H9 (cell line): ENCODE data around the gene SIL1. TPM values are rescaled to one million over a fixed set of nuclear protein-coding genes. Genes with fewer than 3 reads are reported as not detected.

Source experiments
- DNase-seq: peaks from one replicate; pipeline ENCODE4 v3.0.0-alpha.2; 2017
- H2AFZ ChIP-seq: one replicate; pipeline ENCODE4 v1.6.1; 2013; ENCODE audit warnings: mild to moderate bottlenecking, low read length, control low read depth, moderate library complexity
- H2AK5ac ChIP-seq: 2 replicates; pipeline ENCODE4 v1.6.1; 2013; ENCODE audit warnings: low read length, control low read depth, mixed read lengths; ENCODE audit not compliant: insufficient read length
- H2BK120ac ChIP-seq: one replicate; pipeline ENCODE4 v1.6.1; 2013; ENCODE audit warnings: low read depth, mild to moderate bottlenecking, low read length, control low read depth, inconsistent platforms; ENCODE audit not compliant: poor library complexity, severe bottlenecking
- H2BK12ac ChIP-seq: 2 replicates; pipeline ENCODE4 v1.6.1; 2013; ENCODE audit warnings: low read length, control low read depth, mixed read lengths, low read depth; ENCODE audit not compliant: insufficient read length
- H2BK15ac ChIP-seq: 2 replicates; pipeline ENCODE4 v1.6.1; 2013; ENCODE audit warnings: low read depth, low read length, control low read depth
- H2BK20ac ChIP-seq: one replicate; pipeline ENCODE4 v1.6.1; 2013; ENCODE audit warnings: low read depth, mild to moderate bottlenecking, low read length, control low read depth, inconsistent platforms; ENCODE audit not compliant: poor library complexity, severe bottlenecking
- H2BK5ac ChIP-seq: 2 replicates; pipeline ENCODE4 v1.6.1; 2013; ENCODE audit warnings: low read length, control low read depth, mixed read lengths; ENCODE audit not compliant: insufficient read length
- H3K14ac ChIP-seq: 2 replicates; pipeline ENCODE4 v1.6.1; 2013; ENCODE audit warnings: low read length, control low read depth; ENCODE audit not compliant: insufficient read depth
- H3K18ac ChIP-seq: 2 replicates; pipeline ENCODE4 v1.6.1; 2013; ENCODE audit warnings: low read depth, mild to moderate bottlenecking, mixed read lengths, low read length, control low read depth; ENCODE audit not compliant: insufficient read length
- H3K23ac ChIP-seq: 2 replicates; pipeline ENCODE4 v1.6.1; 2013; ENCODE audit warnings: low read length, control low read depth, mixed read lengths, low read depth; ENCODE audit not compliant: insufficient read length
- H3K23me2 ChIP-seq: 2 replicates; pipeline ENCODE4 v1.6.1; 2013; ENCODE audit warnings: low read depth, mild to moderate bottlenecking, mixed read lengths, low read length, control low read depth; ENCODE audit not compliant: insufficient read length, poor library complexity, severe bottlenecking
- H3K27ac ChIP-seq: 2 replicates; pipeline ENCODE4 v1.5.1; 2013; ENCODE audit warnings: low read length, control low read depth, mixed read lengths, low read depth; ENCODE audit not compliant: insufficient read length
- H3K27me3 ChIP-seq: 2 replicates; pipeline ENCODE4 v1.6.1; 2013; ENCODE audit warnings: low read length, control low read depth, inconsistent platforms; ENCODE audit not compliant: insufficient read depth
- H3K4ac ChIP-seq: 2 replicates; pipeline ENCODE4 v1.6.1; 2013; ENCODE audit warnings: low read depth, mild to moderate bottlenecking, control low read depth, inconsistent platforms, low read length, moderate library complexity
- H3K4me1 ChIP-seq: 2 replicates; pipeline ENCODE4 v1.6.1; 2013; ENCODE audit warnings: low read length, control low read depth, inconsistent platforms; ENCODE audit not compliant: insufficient read depth
- H3K4me2 ChIP-seq: 2 replicates; pipeline ENCODE4 v1.6.1; 2013; ENCODE audit warnings: low read length, control low read depth, mixed read lengths; ENCODE audit not compliant: insufficient read length, insufficient read depth
- H3K56ac ChIP-seq: 2 replicates; pipeline ENCODE4 v1.6.1; 2013; ENCODE audit warnings: low read depth, mild to moderate bottlenecking, mixed read lengths, low read length, control low read depth; ENCODE audit not compliant: insufficient read length
- H3K79me1 ChIP-seq: 2 replicates; pipeline ENCODE4 v1.6.1; 2013; ENCODE audit warnings: low read depth, mild to moderate bottlenecking, moderate library complexity, low read length, control low read depth, inconsistent platforms; ENCODE audit not compliant: insufficient read depth, poor library complexity, severe bottlenecking
- H3K79me2 ChIP-seq: 2 replicates; pipeline ENCODE4 v1.6.1; 2013; ENCODE audit warnings: low read length, control low read depth, inconsistent platforms; ENCODE audit not compliant: insufficient read depth
- H3K9ac ChIP-seq: 2 replicates; pipeline ENCODE4 v1.6.1; 2013; ENCODE audit warnings: low read length, control low read depth, mixed read lengths; ENCODE audit not compliant: insufficient read length; ENCODE audit errors: extremely low read depth
- H3K9me3 ChIP-seq: one replicate; pipeline ENCODE4 v1.6.1; 2013; ENCODE audit warnings: low read depth, low read length, inconsistent platforms; ENCODE audit not compliant: control insufficient read depth
- H3T11ph ChIP-seq: one replicate; pipeline ENCODE4 v1.6.1; 2013; ENCODE audit warnings: mild to moderate bottlenecking, low read length, control low read depth, inconsistent platforms
- H4K20me1 ChIP-seq: one replicate; pipeline ENCODE4 v1.6.1; 2013; ENCODE audit not compliant: control insufficient read depth, insufficient read length, insufficient read depth
- H4K5ac ChIP-seq: 2 replicates; pipeline ENCODE4 v1.6.1; 2013; ENCODE audit warnings: low read depth, mild to moderate bottlenecking, mixed read lengths, low read length, control low read depth; ENCODE audit not compliant: insufficient read length
- H4K8ac ChIP-seq: replicated peaks from 2 replicates; pipeline ENCODE4 v1.6.1; 2013; ENCODE audit warnings: low read length, control low read depth, mixed read lengths, low read depth; ENCODE audit not compliant: insufficient read length
- H4K91ac ChIP-seq: 2 replicates; pipeline ENCODE4 v1.6.1; 2013; ENCODE audit warnings: low read depth, mild to moderate bottlenecking, moderate library complexity, mixed read lengths, low read length, control low read depth; ENCODE audit not compliant: insufficient read length
- H3K27ac Mint-ChIP-seq, 3 experiments: 2 replicates in 2 of 3; 3 replicates in 1 of 3; pipeline ENCODE4 v1.8.0; 2020 to 2021; ENCODE audit warnings: mixed read lengths in 3 of 3, mild to moderate bottlenecking in 1 of 3, moderate library complexity in 1 of 3
- H3K27me3 Mint-ChIP-seq: 2 replicates; pipeline ENCODE4 v1.8.0; 2021; ENCODE audit warnings: low read depth, mild to moderate bottlenecking, moderate library complexity, mixed read lengths
- H3K36me3 Mint-ChIP-seq, 3 experiments: 2 replicates in 2 of 3; 3 replicates in 1 of 3; pipeline ENCODE4 v1.8.0; 2020 to 2021; ENCODE audit warnings: low read depth in 3 of 3, mixed read lengths in 3 of 3; ENCODE audit not compliant: insufficient read depth in 1 of 3
- H3K4me1 Mint-ChIP-seq, 2 experiments: 2 replicates each; pipeline ENCODE4 v1.8.0; 2020; ENCODE audit warnings: mixed read lengths in 2 of 2
- H3K4me3 Mint-ChIP-seq, 2 experiments: 2 replicates in 1 of 2; 3 replicates in 1 of 2; pipeline ENCODE4 v1.8.0; 2020 to 2021; ENCODE audit warnings: mild to moderate bottlenecking in 2 of 2, mixed read lengths in 2 of 2, moderate library complexity in 1 of 2
- H3K9me3 Mint-ChIP-seq, 2 experiments: 2 replicates in 1 of 2; 3 replicates in 1 of 2; pipeline ENCODE4 v1.8.0; 2020; ENCODE audit warnings: mild to moderate bottlenecking in 2 of 2, mixed read lengths in 2 of 2, moderate library complexity in 1 of 2
- WGBS: extraction: QIAGEN DNeasy Blood & Tissue Kit; methylation state at CpG from one replicate; pipeline ENCODE4 v1.1.7; 2013; ENCODE audit warnings: missing lambda C conversion rate, low lambda C conversion rate, mixed read lengths; ENCODE audit not compliant: insufficient read length; ENCODE audit errors: extremely low coverage; 5-methylcytosine and 5-hydroxymethylcytosine counted together
- total RNA-seq: library from RNA; stranded (reverse); gene quantifications from 2 replicates; pipeline ENCODE4 v1.2.1, GENCODE V29; 2021
- TF ChIP-seq, protein P1 (sequence below): fragments of 200-600 bp; sonication (generic); conservative IDR thresholded peaks from 3 replicates; pipeline ENCODE4 v1.8.0; 2021; ENCODE audit warnings: antibody characterized with exemption, mild to moderate bottlenecking

The SIL1 gene
- total RNA-seq, 1 experiment from 2014 or later = 10.6 TPM

DNA sequence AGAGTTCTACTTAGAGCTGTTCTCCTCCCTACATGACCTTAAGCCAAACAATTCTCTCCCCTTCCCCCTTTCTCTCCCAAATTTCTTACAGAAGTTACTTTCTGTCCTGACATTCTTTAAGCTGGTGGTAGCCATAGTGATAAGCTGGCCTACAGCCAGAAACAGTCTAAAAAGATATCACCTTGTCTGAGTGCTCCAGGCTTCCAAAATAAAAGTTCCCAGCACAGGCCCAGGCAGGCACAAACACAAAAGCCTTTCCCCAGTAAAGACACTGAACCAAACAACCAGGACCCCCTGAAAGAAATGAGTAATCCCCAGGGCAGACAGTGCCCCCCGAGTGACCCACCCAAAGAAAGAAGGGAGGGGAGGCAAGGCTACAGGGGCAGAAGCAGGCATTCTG lies 19.2 kb downstream of the SIL1 start:
- no CpG with 5 or more reads among the region's 1 CpG for WGBS

More for the DNA sequence above, 19.2 kb downstream of the SIL1 start:
- no peak overlapping the region for H3K4me3 Mint-ChIP-seq
- Histone ChIP-seq H3K27ac (no peak overlapping the region), H3K4ac (no peak overlapping the region), H2BK15ac (no peak overlapping the region), H3K56ac (no peak overlapping the region), H2BK12ac (no peak overlapping the region), H4K91ac (no peak overlapping the region), H2BK5ac (no peak overlapping the region), H3K4me1 (no peaks in the 10 kb centered on the region), H2BK20ac (no peak overlapping the region), H3K23ac (no peak overlapping the region), H3K79me2 (no peaks in the 10 kb centered on the region), H3K4me2 (no peak overlapping the region), H4K5ac (no peak overlapping the region), H4K20me1 (no peaks in the 10 kb centered on the region), H2AFZ (no peak overlapping the region), H3K9me3 (no peaks in the 10 kb centered on the region), H3K14ac (peak overlapping the region; percentile 57; the same call in 1 of the 2 replicates), H3K79me1 (no peaks in the 10 kb centered on the region), H3K9ac (no peak overlapping the region), H3K27me3 (no peaks in the 10 kb centered on the region), H3K23me2 (no peaks in the 10 kb centered on the region), H3K18ac (no peak overlapping the region), H4K8ac (no peak overlapping the region), H3T11ph (no peak overlapping the region), H2AK5ac (no peak overlapping the region), H2BK120ac (no peak overlapping the region)
- peaks cover 13 to 23% of the 10 kb centered on the region in 2 experiments for H3K4me1 Mint-ChIP-seq
- no peak for DNase-seq
- TF ChIP-seq, protein P1, sequence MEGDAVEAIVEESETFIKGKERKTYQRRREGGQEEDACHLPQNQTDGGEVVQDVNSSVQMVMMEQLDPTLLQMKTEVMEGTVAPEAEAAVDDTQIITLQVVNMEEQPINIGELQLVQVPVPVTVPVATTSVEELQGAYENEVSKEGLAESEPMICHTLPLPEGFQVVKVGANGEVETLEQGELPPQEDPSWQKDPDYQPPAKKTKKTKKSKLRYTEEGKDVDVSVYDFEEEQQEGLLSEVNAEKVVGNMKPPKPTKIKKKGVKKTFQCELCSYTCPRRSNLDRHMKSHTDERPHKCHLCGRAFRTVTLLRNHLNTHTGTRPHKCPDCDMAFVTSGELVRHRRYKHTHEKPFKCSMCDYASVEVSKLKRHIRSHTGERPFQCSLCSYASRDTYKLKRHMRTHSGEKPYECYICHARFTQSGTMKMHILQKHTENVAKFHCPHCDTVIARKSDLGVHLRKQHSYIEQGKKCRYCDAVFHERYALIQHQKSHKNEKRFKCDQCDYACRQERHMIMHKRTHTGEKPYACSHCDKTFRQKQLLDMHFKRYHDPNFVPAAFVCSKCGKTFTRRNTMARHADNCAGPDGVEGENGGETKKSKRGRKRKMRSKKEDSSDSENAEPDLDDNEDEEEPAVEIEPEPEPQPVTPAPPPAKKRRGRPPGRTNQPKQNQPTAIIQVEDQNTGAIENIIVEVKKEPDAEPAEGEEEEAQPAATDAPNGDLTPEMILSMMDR = no peak
- peak overlapping the region in 2 of 3 experiments; percentile 23 to 91; a peak in 3 of 7 replicates for H3K27ac Mint-ChIP-seq
- H3K36me3 Mint-ChIP-seq = no peaks in the 10 kb centered on the region; a peak in 2 of 7 replicates
- no peaks in the 10 kb centered on the region for H3K27me3 Mint-ChIP-seq
- H3K9me3 Mint-ChIP-seq = peaks cover 0 to 2% of the 10 kb centered on the region in 2 experiments; a peak in 1 of 5 replicates
